ENCODE data around the gene TSSK1B.
"Not testable (repeated sequence)": the region's sequence is repeated elsewhere in the genome, so short reads cannot be mapped to it uniquely, and the experiment has no call there.

TSSK1B gene, protein sequence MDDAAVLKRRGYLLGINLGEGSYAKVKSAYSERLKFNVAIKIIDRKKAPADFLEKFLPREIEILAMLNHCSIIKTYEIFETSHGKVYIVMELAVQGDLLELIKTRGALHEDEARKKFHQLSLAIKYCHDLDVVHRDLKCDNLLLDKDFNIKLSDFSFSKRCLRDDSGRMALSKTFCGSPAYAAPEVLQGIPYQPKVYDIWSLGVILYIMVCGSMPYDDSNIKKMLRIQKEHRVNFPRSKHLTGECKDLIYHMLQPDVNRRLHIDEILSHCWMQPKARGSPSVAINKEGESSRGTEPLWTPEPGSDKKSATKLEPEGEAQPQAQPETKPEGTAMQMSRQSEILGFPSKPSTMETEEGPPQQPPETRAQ

DNA sequence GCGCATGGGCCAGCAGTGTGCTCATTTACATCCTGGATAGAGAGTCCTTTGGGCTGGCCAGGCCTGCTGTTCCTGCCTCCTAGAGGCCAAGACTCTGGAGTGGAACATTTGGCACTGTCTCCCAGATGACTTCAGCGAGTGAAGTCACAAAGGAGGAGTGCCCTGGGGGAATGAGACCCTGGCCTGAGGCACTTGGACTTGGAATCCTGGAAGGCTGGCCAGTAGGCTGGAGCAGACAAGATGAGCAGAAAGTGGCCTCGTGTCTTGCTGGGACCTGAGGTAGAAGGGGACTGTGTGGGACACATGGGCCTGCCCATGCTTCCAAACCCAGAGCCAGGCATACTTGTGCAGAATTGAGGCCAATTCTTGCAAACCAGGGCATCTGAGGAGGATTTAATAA lies at the start of gene TSSK1B:
TSSK1B (minus strand) TSS at position 101 of the 400 bp plus-strand sequence. CDS start 150 bp downstream, outside the sequence.
- DNase-seq (ENCODE audit: low read depth in 2 of 2), result no peak

DNA sequence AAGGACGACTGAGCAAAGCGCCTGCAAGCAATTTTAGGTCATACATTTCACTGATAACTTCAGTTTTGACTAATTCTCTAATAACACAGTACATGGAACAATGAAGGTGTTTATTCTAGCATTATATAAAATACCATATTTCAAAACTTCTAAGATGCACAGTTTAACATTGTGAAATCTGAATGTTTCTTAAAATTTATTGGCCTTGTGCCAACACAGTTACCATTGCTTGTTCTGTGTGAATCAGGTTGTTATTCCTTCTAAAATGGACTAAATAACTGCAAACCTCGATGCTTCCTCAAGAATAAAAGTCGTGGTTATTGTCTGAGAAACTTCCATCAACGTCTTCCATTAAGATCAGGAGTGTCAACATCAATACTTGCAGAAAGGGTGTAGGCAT lies 45.5 kb upstream of the TSSK1B start:
- no peak for DNase-seq (ENCODE audit: low read depth in 2 of 2)

DNA sequence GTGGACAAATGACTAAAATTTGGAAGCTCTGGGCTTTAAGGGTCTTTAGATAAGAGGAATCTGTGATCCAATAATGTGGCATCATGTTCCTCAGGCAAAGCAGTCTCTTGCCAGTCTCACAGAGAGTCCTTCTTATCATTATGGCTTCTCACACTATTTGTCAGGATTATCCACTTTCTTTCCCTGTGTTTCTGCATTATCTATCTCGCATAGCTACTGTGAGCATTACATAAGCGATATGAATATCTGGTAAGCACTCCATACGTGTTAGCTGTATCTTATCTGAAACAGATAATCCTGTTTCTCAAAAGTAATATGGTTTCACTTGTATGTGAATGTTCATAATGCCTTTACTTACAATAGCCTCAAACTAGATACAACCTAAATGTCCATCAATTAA lies 43.9 kb upstream of the TSSK1B start:
- DNase-seq (ENCODE audit: low read depth in 2 of 2), result no peak

DNA sequence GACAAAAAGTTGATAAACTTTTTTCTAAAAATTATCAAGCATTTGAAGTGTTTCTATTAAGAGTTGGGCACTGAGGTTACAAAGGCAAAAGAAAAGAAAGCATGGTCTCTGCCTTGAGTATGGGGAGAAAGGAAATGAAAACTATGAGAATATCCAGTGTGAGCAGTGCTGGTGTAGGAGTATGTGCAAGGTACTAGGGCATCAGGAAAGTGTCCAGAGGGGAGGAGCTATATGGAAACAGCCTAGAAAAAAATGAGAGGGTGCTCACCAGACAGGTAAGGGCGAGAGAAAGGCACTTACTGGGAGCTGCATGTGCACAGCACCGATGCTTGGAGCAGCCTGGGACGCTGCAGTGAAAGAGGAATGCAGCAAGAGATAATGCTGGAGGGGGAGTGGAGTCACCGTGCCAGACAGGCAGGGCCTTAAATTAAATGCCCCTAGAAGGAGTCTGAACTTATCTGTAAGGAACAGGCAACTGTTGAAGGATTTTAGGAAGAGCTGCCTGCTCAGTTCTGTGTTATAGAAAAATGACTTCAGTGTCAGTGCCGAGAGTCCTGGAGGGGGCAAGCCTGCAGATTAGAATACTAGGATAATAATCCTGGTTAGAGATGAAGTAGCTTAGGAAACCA lies 39.4 kb upstream of the TSSK1B start:
- DNase-seq (ENCODE audit: low read depth in 2 of 2), result no peak

DNA sequence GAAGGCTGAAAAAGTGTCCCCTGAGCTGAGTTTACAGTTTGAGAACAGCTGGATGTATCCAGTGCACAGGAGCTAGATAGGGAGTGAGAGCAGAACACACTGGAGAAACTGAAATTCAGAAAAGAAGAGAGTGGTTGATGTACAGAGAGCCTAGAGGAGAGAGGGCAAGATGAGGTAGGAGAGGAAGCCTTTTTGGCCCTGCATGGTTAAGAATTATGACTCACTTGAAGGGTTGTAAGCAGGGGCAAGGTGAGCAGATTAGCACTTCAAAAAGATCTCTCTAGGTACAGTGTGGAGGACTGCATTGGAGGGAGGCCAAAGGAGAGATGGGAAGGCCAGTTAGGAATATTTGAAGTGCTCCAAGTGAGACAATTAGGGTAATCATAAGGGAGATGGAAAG lies 28.2 kb upstream of the TSSK1B start:
- no peak for DNase-seq (ENCODE audit: low read depth in 2 of 2)

DNA sequence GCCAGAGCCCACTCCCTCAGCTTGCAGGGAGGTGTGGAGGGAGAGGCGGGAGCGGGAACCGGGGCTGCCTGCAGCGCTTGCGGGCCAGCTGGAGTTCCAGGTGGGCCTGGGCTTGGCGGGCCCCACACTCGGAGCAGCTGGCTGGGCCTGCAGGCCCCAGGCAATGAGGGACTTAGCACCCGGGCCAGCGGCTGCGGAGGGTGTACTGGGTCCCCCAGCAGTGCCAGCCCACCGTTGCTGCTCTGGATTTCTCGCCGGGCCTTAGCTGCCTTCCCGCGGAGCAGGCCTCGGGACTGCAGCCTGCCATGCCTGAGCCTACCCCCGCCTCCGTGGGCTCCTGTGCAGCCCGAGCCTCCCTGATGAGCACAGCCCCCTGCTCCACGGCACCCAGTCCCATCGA lies 22.3 kb upstream of the TSSK1B start:
- DNase-seq (ENCODE audit: low read depth in 2 of 2), result not testable (repeated sequence)

DNA sequence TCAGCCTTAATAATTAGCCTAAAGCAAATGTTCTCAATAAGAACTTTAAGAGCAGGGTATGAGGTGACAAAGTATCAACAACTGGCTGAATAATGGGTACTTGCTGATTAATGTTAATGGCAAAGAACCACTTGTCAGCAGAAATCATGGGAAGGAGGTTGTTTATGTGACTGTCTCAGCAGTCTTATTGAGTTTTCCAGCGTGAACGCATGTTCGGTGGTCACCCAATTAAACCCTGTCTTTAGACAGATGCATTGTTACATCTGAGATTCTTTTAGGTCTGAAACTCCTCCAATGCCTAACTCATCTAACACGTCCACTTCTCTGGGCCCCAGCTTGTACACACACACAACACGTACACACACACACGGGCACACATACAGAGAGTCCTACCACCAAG lies 18.2 kb upstream of the TSSK1B start:
- DNase-seq (ENCODE audit: low read depth in 2 of 2), result no peak

DNA sequence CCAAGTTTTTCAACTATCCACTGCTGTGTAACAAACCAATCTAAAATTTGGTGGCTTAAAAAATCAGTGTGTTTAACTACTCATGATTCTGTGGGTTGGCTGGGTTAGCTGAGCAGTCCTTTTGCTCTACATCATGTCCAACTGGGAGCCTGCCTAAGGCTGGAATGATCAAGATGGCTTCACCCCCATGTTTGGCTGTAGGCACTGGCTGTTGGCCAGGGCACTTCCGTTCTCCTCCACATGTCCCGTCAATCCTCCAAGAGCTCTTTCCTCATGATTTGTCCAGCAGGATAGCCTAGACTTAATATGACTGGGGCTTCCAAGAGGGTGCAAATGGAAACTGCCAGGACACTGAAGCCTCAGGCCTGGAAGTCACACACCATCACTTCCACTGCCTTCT lies 17.0 kb upstream of the TSSK1B start:
- DNase-seq (ENCODE audit: low read depth in 2 of 2), result no peak

DNA sequence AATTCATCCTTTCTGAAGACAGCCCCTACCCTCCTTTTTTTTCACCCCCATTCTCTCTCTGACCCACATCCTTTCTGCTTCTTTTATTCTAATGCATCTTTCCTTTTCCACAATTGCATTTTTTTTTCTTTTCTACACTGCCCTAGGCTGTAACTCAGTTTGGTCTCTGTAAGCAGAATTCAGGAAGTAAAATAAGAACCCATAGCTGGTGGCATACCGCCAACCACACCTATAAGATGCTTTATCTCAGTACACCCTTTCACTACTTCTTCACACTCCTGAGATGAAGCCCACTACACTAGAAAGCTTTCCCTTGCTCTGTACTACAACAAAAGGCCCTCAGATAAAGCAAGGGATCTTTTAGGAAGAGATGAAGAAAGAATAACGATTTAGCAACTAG lies 16.1 kb upstream of the TSSK1B start:
- DNase-seq (ENCODE audit: low read depth in 2 of 2), result no peak

DNA sequence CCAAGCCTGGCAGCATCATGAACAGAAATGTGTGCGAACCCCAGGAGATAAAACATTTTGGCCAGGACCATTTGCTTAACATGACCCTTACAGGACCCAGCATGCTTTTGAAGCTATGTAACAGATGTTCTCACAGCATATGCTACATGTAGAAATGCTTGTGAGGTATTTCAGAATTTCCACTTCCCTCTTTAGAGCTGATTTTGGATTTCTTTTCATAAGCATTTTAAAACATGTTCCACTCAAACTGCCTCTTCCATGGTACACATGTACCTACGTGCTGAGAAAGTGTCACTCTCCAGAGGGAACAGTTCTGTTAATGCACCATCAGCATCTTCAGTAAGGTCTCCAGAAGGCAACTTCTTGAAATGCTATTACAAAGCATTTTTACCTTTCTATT lies 15.7 kb upstream of the TSSK1B start:
- DNase-seq (ENCODE audit: low read depth in 2 of 2), result no peak

DNA sequence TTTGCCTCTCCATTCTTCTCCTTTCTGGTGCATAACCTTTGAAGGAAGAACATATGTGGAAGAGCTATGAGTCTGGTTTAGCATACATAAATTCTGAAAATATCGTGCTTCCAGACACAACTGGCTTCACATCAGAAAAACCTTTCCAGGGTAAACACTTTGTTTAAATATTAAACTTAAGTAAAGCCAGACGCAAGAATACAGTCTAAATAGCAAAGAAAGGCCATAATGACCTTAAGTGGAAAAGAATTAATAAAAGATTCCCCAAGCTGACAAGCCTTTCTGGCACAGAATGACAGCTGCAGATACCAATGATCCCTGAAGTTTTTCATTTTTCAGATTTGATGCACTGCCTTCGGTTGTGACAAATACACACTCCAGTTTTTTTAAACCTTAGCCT lies 13.5 kb upstream of the TSSK1B start:
- DNase-seq (ENCODE audit: low read depth in 2 of 2), result no peak

DNA sequence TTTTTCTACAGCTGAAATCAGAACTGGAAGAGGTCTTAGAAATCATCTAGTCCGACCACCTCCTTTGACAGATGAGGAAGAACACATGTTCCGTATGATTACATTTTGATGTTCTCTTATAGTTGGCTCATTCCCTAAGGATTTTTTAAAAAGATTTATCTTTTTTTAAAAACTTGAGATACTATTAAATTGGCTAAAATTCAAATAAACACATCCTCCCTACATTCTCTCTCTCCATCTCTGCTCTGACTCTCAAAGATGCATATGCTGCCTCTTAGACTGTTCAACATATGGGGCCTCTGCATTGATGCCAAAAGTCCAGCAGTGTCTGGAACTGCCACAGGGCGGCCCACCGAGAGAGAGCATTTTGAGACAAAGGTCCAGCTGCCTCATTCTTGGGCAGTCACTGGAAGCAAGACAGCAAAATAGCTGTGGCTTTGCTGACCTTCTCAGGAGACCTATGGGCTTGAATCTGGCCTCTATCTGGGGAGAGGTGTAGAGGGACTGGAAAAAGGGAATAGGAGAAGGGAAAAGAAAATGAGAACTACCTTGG lies 12.8 kb upstream of the TSSK1B start:
- no peak for DNase-seq (ENCODE audit: low read depth in 2 of 2)

DNA sequence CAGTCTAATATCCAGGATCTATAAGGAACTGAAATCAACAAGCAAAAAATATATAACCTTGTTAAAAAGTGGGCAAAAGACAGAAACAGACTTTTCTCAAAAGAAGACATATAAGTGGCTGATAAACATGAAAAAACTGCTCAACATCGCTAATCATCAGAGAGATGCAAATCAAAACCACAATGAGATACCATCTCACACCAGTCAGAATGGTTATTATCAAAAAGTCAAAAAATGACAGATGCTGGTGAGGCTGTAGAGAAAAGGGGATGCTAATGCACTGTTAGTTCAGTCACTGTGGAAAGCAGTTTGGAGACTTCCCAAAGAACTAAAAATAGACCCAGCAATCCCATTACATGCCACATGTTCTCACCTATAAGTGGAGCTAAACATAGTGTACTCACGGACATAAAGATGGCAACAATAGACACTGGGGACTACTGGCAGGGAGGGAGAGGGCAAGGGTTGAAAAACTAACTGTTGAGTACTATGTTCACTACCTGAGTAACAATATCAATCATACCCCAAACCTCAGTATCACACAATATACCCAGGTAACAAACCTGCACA lies 11.7 kb upstream of the TSSK1B start:
- no peak for DNase-seq (ENCODE audit: low read depth in 2 of 2)

DNA sequence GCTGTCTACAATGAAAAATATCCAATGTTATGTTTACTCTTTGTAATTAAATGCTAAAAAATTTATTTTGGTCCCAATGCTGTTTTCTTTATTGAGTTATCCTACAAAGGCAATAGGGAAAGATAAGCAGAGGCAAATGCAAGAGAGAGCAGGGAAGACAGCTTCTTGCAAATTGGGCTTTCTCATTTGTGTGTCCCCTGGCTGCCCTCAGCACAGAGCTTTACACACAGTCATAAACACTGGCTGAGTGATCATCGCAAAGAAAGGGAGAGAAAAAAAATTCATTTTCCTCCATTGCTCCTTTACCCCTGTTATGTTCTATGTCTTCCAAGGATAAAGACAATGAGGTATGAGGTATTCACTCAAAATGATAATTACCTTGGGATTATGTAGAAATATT lies 2.3 kb upstream of the TSSK1B start:
- DNase-seq (ENCODE audit: low read depth in 2 of 2), result no peak

DNA sequence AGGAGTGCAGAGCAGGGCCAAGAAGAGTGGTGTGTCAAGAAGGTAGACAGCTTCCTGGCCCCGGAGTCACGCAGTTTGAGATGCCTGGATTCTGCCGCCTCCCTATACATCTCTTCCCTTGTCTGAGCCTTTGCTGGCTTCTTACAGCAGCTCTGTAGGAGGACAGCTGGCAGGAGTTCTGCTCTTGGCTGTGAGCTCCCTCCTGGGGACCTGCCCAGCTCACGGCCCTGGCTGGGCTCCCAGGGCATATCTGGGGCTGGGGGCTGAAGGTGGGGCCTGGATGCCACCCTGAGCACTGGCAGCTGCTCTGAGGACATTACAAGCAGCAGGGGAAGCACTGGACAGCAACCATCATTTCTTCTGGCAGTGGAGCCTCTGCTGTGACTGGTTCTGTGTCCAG lies 786 bp upstream of the TSSK1B start:
- no peak for DNase-seq (ENCODE audit: low read depth in 2 of 2)

DNA sequence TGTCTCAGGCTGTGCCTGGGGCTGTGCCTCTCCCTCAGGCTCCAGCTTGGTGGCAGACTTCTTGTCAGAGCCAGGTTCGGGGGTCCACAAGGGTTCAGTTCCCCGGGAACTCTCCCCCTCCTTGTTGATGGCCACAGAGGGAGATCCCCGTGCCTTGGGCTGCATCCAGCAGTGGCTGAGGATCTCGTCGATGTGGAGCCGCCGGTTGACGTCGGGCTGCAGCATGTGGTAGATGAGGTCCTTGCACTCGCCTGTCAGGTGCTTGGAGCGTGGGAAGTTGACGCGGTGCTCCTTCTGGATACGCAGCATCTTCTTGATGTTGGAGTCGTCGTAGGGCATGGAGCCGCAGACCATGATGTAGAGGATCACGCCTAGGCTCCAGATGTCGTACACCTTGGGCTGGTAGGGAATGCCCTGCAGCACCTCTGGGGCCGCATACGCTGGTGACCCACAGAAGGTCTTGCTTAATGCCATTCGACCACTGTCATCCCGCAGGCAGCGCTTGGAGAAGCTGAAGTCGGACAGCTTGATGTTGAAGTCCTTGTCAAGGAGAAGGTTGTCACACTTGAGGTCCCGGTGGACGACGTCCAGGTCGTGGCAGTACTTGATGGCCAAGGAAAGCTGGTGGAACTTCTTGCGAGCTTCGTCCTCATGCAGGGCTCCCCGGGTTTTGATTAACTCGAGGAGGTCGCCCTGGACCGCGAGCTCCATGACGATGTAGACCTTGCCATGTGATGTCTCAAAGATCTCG lies 752 bp downstream of the TSSK1B start:
- DNase-seq (ENCODE audit: low read depth in 2 of 2), result no peak

DNA sequence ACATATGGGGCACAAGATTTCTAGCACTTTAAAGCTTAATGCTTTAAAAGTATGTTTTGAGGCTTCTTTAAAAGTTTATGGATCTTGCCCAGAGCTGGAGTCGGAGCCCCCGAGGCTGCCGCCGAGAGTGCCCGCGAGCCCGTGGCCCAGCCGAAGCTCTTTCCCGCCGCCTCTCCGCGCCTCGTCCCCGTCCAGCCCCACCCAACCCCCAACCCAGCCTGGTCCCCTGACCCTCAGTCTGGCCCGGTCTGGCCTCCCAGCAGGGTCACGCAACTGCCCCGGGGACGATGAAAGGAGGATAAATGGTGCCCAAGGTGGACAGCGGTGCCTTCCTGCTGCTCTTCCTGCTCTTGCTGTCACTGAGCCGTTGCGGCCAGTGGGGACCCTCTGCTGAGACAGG lies 1.7 kb downstream of the TSSK1B start:
- DNase-seq (ENCODE audit: low read depth in 2 of 2), result no peak

DNA sequence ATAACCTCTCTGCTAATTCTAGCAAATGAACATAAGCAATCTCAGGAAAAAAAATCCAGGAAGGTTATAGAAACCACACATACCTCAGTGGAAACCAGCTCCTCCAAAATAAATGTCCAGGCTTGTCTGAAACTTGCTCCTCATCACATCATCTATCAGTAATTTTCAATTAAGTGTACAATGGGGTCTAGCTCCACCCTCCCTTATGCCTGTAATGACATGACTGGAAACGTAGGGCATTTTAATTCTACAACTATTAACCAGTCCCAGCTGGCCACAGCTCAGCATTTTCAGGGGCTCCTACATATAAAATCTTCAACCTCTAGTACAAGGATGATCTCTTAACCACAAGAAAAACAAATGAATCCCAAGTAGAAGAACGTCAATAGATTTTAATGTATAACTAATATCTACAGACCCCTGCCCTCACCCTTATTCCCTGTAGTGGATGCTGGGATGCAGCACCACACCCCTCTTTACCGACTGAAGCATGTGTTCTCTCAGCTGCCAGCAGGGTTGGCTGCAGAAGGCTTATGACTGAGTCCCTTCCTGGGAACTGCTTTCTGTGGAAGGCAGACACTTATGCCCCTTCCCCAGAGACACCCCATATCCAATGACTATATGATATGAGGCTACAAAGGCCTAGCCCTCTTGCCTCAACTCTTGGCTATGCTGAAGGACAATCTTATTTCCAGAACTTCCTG lies 6.8 kb downstream of the TSSK1B start:
- no peak for DNase-seq (ENCODE audit: low read depth in 2 of 2)

DNA sequence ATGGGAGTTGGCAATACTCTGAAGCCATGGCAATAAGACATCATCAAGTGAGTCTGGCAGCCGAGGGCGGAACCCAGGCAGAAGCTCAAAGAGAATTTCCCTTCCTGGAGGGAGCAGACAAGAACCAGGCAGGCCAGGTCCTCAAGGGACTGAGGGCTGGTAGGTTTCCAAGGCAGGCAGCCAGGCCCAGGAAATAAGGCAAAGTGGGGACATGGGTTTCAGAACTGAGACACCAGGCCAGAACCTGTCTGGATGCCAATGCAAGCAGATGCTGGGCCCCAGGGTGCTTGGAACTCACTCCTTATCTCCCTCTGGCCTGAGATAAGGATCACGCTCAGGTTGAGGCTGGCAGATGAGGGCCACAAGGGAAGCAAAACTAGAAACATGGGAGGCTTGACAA lies 8.9 kb downstream of the TSSK1B start:
- DNase-seq (ENCODE audit: low read depth in 2 of 2), result no peak

DNA sequence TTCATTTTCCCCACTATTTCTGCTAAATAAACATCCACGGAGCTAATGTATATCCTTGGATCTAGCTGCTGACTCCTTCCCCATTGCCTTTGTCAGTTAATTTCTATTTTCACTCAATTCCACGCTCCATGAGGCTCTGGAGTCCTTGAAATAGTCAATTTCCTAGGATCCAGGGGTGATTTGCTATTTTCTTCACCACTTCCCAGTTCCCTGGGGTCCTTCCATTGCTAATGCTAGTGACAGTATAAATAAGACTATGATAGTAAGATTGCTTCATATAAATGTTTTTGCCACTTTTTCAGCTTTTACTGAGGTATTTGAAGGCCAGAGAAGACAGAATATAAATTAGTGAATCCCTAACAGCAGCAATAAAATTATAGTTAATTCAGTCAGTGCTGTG lies 13.1 kb downstream of the TSSK1B start:
- no peak for DNase-seq (ENCODE audit: low read depth in 2 of 2)

DNA sequence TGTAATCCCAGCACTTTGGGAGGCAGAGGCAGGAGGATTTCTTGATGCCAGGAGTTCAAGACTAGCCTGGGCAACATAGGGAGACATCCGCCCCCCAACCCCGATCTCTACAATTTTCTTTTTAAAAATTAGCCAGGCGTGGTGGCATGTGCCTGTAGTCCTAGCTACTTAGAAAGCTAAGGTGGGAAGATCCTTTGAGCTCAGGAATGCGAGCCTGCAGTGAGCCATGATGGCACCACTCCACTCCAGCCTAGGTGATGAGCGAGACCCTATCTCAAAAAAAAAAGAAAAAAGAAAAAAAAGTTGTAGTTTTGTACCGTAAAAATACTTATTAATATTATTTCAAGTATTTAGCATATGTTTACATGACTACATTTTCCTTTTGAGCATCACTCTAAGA lies 29.3 kb downstream of the TSSK1B start:
- no peak for DNase-seq (ENCODE audit: low read depth in 2 of 2)

DNA sequence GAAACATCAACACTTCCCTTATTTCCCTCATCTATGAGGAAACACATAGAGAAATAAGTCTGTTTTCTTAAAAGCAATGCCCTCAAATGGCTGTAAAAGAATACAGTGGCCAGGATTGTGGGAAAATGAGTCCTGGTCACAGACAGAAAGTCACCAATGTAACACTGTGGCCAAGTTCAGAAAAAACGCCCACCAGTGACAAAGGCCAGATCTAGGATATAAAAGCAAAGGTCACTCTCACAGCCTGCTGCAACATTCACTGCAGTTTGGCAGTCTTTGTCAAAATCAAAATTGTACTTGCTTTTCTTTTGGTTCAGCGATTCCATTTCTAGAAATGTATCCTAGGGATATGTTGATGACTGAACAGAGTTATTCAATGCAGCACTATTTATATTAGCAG lies 30.5 kb downstream of the TSSK1B start:
- no peak for DNase-seq (ENCODE audit: low read depth in 2 of 2)

Measured in stimulated activated CD8-positive, alpha-beta memory T cell treated with anti-CD3 and anti-CD28 coated beads, Interleukin-15, amount 100 ng/mL, for 4 hours (primary cell).